Epidermal melanocyte (primary cell): Measurements from ENCODE around the gene GABRE.

Experiments
- DNase-seq: peaks from one replicate; pipeline ENCODE4 v3.0.0; 2011; ENCODE audit warnings: low spot score; ENCODE audit not compliant: insufficient read length

The GABRE gene

DNA sequence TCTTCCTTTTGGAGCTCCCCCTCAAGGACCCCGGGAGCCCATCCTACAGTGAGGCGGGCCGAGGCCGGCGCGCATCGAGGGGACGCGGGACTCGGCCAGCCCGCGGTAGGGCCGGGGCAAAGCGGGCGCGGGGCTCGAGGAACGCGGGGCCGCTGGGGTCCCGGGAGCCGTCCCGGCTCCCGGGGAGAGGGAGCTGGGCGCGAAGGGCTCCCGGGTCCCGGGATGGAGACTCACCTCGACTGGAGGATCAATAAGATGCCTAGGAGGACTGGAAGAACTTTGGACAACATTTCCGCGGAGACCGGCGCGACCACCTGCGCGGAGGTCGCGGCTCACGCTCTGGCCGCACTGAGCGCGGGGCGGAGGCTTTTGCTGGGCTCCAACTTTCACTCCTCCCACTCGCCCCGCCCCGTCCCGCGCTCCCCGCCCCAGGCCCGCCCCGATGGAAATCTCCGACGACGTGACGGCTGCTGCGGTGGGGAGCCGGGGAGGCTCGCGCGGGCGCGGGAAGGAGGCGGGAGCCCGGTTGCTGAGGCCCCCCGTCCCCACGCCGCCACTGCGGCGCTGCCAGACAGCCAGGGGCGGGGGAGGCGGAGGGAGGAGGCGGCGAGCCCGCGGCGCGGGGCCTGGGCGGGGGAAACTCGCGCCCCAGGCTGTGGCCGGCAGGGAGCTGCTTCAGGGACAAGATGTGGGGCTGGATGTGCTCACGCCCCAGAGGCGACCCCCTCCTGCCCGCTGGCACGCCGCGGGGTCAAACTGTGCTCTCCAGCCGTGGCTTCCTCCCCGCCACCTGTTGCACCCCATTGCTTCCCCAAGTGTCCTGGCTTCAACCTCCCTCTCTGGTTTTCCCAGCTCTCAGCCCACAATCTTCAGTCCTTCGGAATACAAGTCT lies at the start of gene GABRE:
Gene GABRE (minus strand): TSS at position 341 of the 892 bp plus-strand sequence. CDS start 51 bp downstream, at position 290.
- no peak for DNase-seq

- no peak for DNase-seq
Measured at GRCh38 chrX:152020888-152021287, 46.4 kb upstream of the GABRE start.

DNA sequence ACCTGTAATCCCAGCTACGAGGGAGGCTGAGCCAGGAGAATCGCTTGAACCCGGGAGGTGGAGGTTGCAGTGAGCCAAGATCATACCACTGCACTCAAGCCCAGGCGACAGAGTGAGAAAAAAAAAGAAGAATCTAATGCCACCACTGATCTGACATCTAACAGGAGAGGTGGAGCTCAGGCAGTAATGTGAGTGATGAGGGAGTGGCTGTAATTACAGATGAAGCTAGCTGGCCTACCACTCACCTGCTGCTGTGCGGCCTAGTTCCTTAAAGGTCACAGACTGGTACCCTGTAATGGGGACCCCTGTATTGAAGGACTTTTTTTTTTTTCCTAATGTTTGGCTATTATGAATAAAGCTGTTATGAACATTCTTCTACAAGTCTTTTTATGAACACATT lies 25.3 kb upstream of the GABRE start:
- DNase-seq, result no peak

- DNase-seq, result no peak
Measured at GRCh38 chrX:151997539-151997938, 23.1 kb upstream of the GABRE start.

DNA sequence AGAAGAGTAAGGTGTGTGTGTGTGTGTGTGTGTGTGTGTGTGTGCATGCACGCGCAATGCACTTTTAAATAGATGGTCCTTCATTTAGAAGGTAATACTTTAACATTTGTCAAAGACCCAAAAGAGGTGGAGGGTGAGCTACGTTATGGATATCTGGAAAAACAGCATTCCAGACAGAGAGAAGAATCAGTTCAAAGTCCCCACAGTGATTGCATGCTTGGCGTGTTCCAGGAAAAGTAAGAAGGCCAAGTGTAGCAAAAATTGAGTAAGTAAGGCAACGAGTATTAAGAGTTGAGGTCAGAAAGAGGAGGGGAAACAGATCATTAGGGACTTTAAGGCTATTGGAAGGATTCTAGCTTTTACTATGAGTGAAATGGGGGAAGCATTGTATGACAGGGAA lies 21.9 kb upstream of the GABRE start:
- no peak for DNase-seq

DNA sequence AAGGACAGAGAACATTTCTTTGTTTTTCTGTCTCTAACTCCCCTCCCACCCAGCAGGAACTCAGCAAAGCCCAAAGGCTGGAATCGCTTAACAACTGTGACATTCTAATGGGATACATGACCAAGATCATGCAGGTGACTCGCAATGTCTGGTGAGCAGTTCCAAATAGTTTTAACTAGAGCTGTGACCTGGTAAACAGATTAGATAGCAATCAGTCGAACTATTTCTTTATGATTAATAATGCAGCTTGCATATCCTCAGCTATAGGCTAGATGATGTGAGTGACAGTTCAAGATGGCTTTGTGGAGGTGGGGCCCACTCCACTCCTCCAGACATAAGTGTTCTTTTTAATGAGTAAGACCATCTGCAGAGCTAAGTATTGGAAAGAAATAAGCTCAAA lies 20.0 kb upstream of the GABRE start:
- no peak for DNase-seq

- DNase-seq, result no peak
Measured at GRCh38 chrX:151988706-151989299, 14.3 kb upstream of the GABRE start.

GRCh38 chrX:151987108-151987507 lies 12.6 kb upstream of the GABRE start:
- DNase-seq, result no peak

DNA sequence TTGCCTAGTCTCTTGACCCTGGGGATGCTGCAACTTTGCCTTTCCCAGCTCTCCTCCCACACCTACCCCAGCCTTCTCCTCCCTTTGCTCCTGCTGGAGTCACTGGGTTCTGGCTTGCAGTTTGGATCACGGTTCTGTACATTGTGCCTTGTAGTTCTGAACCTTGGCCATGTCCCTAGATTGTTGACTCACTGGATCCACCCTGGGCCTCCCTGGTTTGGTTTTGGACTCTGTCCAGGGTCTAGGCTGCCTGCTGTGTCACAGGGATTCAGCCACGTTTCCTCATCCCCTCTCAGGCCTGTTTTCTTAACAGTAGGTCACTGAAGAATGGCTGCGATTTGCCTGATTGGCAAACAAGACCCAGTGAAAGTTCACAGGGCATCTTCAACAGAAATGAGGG lies 11.5 kb upstream of the GABRE start:
- DNase-seq, result no peak

- DNase-seq, result no peak
Measured at GRCh38 chrX:151985531-151985930, 11.1 kb upstream of the GABRE start.

- DNase-seq, result no peak
Measured at GRCh38 chrX:151984902-151985301, 10.4 kb upstream of the GABRE start.

- DNase-seq, result no peak
Measured at GRCh38 chrX:151984328-151984727, 9.9 kb upstream of the GABRE start.

DNA sequence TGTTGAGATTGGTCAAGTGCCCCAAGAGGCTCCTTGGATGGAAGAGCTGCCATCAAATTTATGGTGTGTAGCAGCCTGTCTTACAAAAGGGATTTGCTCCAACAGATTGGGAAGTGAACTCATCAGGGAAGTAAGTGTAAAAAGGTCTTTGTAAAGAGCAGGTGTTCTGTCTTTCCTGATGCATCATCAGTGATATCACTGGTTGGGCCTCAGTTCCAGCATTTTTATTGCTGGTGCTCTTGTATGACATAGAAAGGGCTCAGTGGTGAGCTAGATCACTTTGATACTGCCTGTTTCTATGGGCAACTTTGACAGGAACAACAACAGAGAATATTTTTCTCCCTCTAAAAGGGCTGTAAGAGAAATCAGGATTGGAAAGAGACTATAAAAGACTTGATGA lies 8.7 kb upstream of the GABRE start:
- no peak for DNase-seq

GRCh38 chrX:151982222-151982621 lies 7.7 kb upstream of the GABRE start:
- no peak for DNase-seq

DNA sequence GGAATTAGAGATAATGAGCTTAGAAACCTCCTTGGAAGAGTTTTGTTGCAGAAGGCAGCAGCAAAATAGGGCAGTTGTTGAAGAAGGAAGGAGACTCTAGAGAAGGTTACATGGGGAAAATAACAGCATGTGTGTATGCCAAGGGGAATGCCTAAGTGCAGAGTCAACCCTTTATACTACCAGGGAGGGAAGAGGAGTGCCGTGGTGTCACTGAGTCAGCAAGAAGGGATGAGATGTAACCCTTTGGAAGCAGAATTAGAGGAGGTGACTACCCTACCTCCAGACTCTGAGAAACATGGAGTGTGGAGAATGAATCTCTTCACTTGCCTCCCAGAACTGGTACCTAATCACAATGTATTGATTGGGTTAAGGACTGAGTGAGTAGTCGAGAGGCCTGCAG lies 6.7 kb upstream of the GABRE start:
- DNase-seq, result no peak

- no peak for DNase-seq
Measured at GRCh38 chrX:151977923-151978322, 3.4 kb upstream of the GABRE start.

- no peak for DNase-seq
Measured at GRCh38 chrX:151977009-151977408, 2.5 kb upstream of the GABRE start.

DNA sequence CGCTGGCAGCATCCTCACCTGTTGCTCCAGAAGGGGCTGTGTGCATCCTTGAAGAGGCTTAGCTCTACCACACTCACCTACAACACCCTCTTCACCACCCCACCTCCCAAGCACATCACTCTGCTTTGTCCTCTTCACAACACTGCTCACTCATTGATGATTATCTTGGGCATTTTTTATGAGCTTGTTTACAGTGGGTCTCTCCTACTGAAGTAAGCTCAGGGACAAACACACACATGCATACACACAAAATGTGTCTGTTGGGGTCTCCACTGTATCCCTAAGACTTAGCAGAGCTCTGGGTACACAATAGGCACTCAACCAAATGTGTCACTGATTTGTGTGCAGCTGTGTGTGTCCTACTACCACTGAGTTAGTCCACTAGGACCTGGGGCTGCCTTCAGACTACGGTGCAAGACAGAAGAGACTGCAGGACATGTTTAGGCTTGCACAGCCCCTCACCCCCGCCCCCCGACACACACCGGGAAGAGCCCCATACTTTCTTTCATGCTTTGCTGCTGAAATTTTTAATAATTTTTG lies 1.3 kb upstream of the GABRE start:
- no peak for DNase-seq

- no peak for DNase-seq
Measured at GRCh38 chrX:151975228-151975593, 735 bp upstream of the GABRE start.

DNA sequence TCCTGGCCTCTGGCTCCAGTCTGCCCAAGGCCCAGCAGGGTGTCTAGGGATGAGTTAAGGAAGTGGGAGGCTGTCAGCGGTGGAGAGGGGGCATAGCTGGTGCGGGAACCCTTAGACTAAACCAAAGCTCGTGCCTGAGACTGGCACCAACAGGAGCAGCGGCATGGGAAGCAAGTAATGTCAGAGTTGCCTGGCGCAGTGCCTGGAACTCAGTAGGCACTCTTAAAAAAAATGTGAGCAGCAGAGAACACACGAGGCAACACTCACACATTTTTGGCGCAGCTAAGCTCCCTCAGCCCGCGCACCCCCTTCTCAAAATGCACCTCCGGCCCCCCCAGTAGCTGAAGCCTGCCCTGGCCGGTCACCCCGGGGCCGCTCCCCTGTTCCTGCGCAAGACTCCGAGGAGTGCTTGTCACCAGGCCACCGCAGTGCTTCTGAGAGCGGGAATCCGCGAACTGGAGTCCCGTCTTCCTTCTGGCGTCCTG lies 583 bp downstream of the GABRE start:
- DNase-seq, result no peak

DNA sequence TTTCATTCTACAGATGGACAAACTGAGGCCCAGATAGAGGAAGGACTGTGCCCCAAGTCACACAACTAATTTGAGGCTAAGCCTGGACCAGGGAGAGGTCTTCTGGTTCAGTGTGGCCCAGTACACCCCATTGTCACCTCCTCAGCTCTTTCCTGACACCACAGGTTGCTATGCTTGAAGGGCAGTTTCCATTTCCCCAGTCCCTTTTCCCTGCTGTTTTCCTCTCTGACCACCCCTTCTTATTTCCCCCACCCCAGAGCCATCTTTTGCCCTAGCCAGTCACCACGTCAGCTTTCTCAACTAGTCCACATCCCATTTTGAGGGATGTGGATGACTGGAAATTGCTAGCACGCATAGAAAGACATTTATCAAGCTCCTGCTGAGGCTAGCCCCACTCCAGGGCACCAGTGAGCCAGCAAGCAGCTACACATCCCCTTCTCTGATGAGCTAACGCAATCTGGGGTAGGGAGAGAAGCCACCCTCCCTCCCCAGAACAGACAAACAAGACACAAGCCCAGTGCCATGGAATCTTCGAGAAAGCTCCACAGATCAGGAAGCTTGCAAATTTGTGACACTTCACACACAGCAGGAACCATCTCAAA lies 1.3 kb downstream of the GABRE start:
- DNase-seq, result no peak

GRCh38 chrX:151970661-151971060 lies 3.8 kb downstream of the GABRE start:
- DNase-seq, result peak; percentile 33
